Skeletal muscle tissue (tissue), 4 donors: ENCODE data around the gene PLEKHN1. TPM values are rescaled to one million over a fixed set of nuclear protein-coding genes. Genes with fewer than 3 reads are reported as not detected.
A peak's percentile ranks its signal among the peaks of the same experiment; 100 is the strongest.
"Not testable (repeated sequence)": the region's sequence is repeated elsewhere in the genome, so short reads cannot be mapped to it uniquely, and the experiment has no call there.

Source experiments
- H3K27ac ChIP-seq: one replicate; pipeline ENCODE4 v1.7.0; 2013; ENCODE audit warnings: mild to moderate bottlenecking, low read depth, low read length, inconsistent platforms
- H3K27me3 ChIP-seq, 3 donors: one replicate each; pipeline ENCODE4 v1.7.0; 2013; ENCODE audit warnings: low read length in 3 of 3; ENCODE audit not compliant: control insufficient read depth in 3 of 3, insufficient read depth in 3 of 3
- H3K36me3 ChIP-seq, 3 donors: one replicate each; pipeline ENCODE4 v1.7.0; 2013; ENCODE audit warnings: low read length in 3 of 3; ENCODE audit not compliant: control insufficient read depth in 3 of 3, insufficient read depth in 3 of 3
- H3K4me1 ChIP-seq, 3 donors: one replicate each; pipeline ENCODE4 v1.7.0; 2013; ENCODE audit warnings: low read length in 3 of 3, mild to moderate bottlenecking in 3 of 3; ENCODE audit not compliant: control insufficient read depth in 3 of 3, insufficient read depth in 3 of 3
- H3K4me3 ChIP-seq, 3 donors: one replicate each; pipeline ENCODE4 v1.7.0; 2013; ENCODE audit warnings: low read length in 3 of 3
- H3K9ac ChIP-seq, 3 donors: one replicate each; pipeline ENCODE4 v1.7.0; 2013; ENCODE audit warnings: low read length in 3 of 3, mild to moderate bottlenecking in 3 of 3, moderate library complexity in 2 of 3, low read depth in 1 of 3
- H3K9me3 ChIP-seq, 3 donors: one replicate each; pipeline ENCODE4 v1.7.0; 2013; ENCODE audit warnings: low read length in 3 of 3; ENCODE audit not compliant: control insufficient read depth in 3 of 3
- total RNA-seq: library from RNA; depleted of rRNA; stranded (reverse); fragments of >200 nt; gene quantifications from one replicate; pipeline ENCODE4 v1.2.3, GENCODE V29; 2014
- donor health status: Osteomylitis.

PLEKHN1 gene
- total RNA-seq, 1 donor from 2014 or later = not detected

GRCh38 chr1:974687-975328 lies 8.5 kb downstream of the PLEKHN1 start:
- Histone ChIP-seq H3K27me3 (peaks cover 18 to 43% (median 31%) of the 10 kb centered on the region in 3 donors), H3K4me1 (peaks cover 15 to 53% (median 31%) of the 10 kb centered on the region in 3 donors), H3K9ac (no peak overlapping the region), H3K4me3 (no peak overlapping the region), H3K36me3 (peaks cover 3 to 18% (median 4%) of the 10 kb centered on the region in 3 donors), H3K27ac (no peak overlapping the region), H3K9me3 (no peaks in the 10 kb centered on the region)

DNA sequence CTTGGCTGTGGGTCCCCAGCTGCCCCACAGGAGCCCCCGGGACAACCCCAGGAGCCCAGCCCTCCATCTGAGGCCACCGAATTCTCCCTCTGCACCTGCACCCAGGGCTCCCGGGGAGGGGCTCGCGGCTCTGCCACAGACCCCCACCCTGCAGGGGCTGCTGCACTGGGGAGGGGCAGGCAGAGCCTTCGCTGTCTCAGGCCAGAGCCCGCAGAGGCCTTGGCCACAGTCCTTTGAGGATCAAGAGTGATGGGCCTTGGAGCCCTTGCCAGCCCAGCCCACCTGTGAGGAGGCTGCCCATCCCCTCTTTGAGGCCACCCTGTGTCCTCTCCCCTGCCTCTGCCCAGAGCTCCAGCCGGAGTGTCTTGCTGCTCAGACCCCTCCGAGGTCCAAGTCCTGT lies 9.1 kb downstream of the PLEKHN1 start:
- H3K9ac ChIP-seq = no peak overlapping the region
- H3K4me1 ChIP-seq = peaks cover 16 to 57% (median 31%) of the 10 kb centered on the region in 3 donors
- peaks cover 5 to 23% (median 6%) of the 10 kb centered on the region in 3 donors for H3K36me3 ChIP-seq
- no peak overlapping the region for H3K27ac ChIP-seq
- H3K27me3 ChIP-seq = peaks cover 13 to 38% (median 26%) of the 10 kb centered on the region in 3 donors
- no peak overlapping the region for H3K4me3 ChIP-seq
- H3K9me3 ChIP-seq = no peaks in the 10 kb centered on the region

DNA sequence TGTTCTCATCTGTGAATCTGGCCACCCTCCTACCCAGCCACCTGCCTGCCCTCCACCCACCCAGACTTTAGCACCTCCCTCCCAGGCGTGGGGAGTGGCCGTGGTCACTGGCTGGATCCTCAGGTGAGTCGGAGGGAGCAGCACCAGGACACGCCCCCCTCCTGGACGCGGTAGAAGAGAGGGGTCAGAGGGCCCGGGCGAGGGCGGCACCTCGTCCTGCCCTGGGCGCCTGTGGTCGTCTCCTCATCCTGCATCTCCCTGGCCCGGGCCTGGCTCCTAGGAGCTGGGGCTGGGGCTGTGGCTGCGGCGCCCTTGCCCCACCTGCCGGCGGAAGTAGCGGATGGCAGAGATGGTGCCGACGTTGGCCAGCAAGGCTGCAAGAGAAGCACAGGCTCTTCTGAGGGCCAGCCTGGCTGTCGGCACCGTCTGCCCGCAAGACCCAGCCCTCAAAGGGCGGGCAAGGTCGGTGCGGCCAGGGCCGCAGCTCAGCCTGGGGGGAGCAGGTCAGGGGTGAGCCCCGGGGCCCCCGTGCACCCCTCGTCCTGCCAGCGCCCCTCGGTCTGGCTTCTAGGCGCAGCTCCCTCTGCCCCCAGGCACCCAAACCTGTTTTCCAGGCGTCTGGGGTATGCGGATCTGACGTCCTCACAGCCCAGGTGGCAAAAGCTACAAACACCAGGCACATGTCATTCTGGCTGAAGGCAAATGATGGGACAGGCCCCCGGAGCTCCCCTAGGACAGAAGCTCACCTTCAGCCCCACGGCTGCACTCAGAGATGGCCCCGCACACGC lies 9.8 kb downstream of the PLEKHN1 start:
- Histone ChIP-seq H3K27me3 (peaks cover 9 to 31% (median 20%) of the 10 kb centered on the region in 3 donors), H3K27ac (peak overlapping the region; percentile 66), H3K4me1 (peaks cover 17 to 59% (median 36%) of the 10 kb centered on the region in 3 donors), H3K36me3 (peaks cover 5 to 23% (median 6%) of the 10 kb centered on the region in 3 donors), H3K9ac (peak overlapping the region in 1 of 3 donors; percentile 76), H3K4me3 (peak overlapping the region in 1 of 3 donors; percentile 56), H3K9me3 (no peaks in the 10 kb centered on the region)

GRCh38 chr1:976791-977190 lies 10.5 kb downstream of the PLEKHN1 start:
- H3K36me3 ChIP-seq = peaks cover 5 to 29% (median 6%) of the 10 kb centered on the region in 3 donors
- H3K4me3 ChIP-seq, H3K9ac ChIP-seq, H3K27ac ChIP-seq, H3K9me3 ChIP-seq: not testable (repeated sequence)
- H3K4me1 ChIP-seq = peaks cover 21 to 61% (median 37%) of the 10 kb centered on the region in 3 donors
- H3K27me3 ChIP-seq = peaks cover 7 to 26% (median 16%) of the 10 kb centered on the region in 3 donors

DNA sequence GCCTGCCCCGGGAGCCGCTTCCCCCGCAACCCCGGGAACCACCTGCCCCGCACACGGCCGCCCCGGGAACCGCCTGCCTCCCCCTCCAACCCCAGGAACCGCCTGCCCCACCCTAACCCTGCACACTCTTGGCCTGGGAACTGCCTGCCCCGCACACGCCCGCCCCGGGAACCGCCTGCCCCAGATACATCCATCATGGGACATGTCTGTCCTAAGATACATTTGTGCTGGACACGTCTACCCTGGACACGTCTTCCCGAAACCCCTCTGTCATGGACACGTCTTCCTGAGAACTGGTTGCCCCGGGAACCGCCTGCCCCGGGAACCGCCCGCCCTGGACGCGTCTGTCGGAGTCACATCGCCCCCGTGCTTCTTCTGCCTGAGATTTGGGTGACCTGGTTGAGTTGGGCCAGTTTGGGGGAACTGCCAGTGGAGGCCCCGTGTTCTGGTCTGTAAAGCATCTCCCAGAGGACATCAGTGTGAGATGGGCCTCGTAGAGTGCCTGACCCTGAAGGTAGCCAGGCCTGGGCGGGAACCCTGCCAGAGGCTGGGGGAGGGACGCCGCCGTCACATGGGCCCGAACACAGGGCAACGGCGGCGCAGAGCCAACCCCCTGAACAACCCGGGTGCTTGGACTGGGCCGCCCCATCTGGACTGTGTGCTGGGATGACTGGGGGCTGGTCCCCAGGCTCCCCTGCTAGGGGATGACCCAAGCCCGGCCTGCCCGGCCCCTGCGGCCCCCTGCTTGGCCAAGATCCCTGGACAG lies 12.0 kb downstream of the PLEKHN1 start:
- Histone ChIP-seq H3K27me3 (peaks cover 0 to 20% (median 14%) of the 10 kb centered on the region in 3 donors), H3K27ac (peak overlapping the region; percentile 99), H3K9me3 (no peaks in the 10 kb centered on the region), H3K4me3 (peak overlapping the region; percentile 48 to 96 (median 78)), H3K36me3 (peaks cover 5 to 29% (median 6%) of the 10 kb centered on the region in 3 donors), H3K9ac (peak overlapping the region; percentile 72 to 100 (median 79)), H3K4me1 (peaks cover 28 to 63% (median 36%) of the 10 kb centered on the region in 3 donors)

- Histone ChIP-seq H3K36me3 (peaks cover 5 to 29% (median 6%) of the 10 kb centered on the region in 3 donors), H3K9ac (peak overlapping the region; percentile 74 to 100 (median 79)), H3K4me3 (peak overlapping the region; percentile 70 to 96 (median 78)), H3K27ac (peak overlapping the region; percentile 99), H3K27me3 (peaks cover 0 to 16% (median 13%) of the 10 kb centered on the region in 3 donors), H3K9me3 (no peaks in the 10 kb centered on the region), H3K4me1 (peaks cover 28 to 64% (median 41%) of the 10 kb centered on the region in 3 donors)
Observed at GRCh38 chr1:978835-979743, 12.8 kb downstream of the PLEKHN1 start.

DNA sequence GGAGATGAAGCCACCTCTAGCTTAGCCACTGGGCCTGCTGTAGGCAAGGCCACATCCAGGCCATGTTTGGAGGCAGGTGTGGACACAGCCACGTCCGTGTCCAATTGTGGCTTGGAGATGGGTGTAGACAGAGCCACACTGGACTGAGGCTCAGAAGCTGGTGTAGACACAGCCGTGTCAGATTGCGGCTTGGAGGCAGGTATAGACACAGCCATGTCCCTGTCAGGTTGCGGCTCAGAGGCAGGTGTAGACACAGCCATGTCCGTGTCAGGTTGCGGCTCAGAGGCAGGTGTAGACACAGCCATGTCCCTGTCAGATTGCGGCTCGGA lies 13.4 kb downstream of the PLEKHN1 start:
- H3K36me3 ChIP-seq = peaks cover 5 to 29% (median 6%) of the 10 kb centered on the region in 3 donors
- H3K27ac ChIP-seq = peak overlapping the region; percentile 99
- H3K4me3 ChIP-seq = peak overlapping the region; percentile 70 to 96 (median 78)
- peaks cover 28 to 64% (median 41%) of the 10 kb centered on the region in 3 donors for H3K4me1 ChIP-seq
- H3K9me3 ChIP-seq = no peaks in the 10 kb centered on the region
- H3K27me3 ChIP-seq = peaks cover 0 to 16% (median 11%) of the 10 kb centered on the region in 3 donors
- H3K9ac ChIP-seq = peak overlapping the region; percentile 74 to 100 (median 79)

GRCh38 chr1:980137-980571 lies 13.9 kb downstream of the PLEKHN1 start:
- Histone ChIP-seq H3K36me3 (peaks cover 5 to 29% (median 6%) of the 10 kb centered on the region in 3 donors), H3K4me1 (peaks cover 28 to 64% (median 41%) of the 10 kb centered on the region in 3 donors), H3K9me3 (no peaks in the 10 kb centered on the region), H3K9ac (peak overlapping the region; percentile 74 to 100 (median 79)), H3K4me3 (peak overlapping the region; percentile 70 to 96 (median 78)), H3K27me3 (peaks cover 0 to 16% (median 9%) of the 10 kb centered on the region in 3 donors), H3K27ac (peak overlapping the region; percentile 99)
